Subcutaneous adipose tissue (tissue), 4 donors: ENCODE measurements around the gene ZXDC. TPM values are rescaled to one million over a fixed set of nuclear protein-coding genes. Genes with fewer than 3 reads are reported as not detected.

ENCODE experiments used
- CTCF ChIP-seq: fragments of 450-650 bp; IDR thresholded peaks from one replicate; pipeline ENCODE4 v1.5.1; 2016; ENCODE audit warnings: low read depth, mild to moderate bottlenecking, control low read depth, antibody characterized with exemption, moderate library complexity
- total RNA-seq, 4 donors: library from RNA; depleted of rRNA; stranded (reverse); fragments of >200 nt; gene quantifications; one replicate each; pipeline ENCODE4 v1.1.0, GENCODE V29; 2016

Gene ZXDC
- 10 to 100 TPM; 24.0 to 44.8 (median 26.3) TPM for total RNA-seq

- no peak for TF ChIP-seq CTCF
Observed at GRCh38 chr3:126475413-126476114, at the start of gene ZXDC. Gene ZXDC, minus strand, starts transcription at chr3:126475891. Its CDS starts 26 bp downstream, at chr3:126475865.

DNA sequence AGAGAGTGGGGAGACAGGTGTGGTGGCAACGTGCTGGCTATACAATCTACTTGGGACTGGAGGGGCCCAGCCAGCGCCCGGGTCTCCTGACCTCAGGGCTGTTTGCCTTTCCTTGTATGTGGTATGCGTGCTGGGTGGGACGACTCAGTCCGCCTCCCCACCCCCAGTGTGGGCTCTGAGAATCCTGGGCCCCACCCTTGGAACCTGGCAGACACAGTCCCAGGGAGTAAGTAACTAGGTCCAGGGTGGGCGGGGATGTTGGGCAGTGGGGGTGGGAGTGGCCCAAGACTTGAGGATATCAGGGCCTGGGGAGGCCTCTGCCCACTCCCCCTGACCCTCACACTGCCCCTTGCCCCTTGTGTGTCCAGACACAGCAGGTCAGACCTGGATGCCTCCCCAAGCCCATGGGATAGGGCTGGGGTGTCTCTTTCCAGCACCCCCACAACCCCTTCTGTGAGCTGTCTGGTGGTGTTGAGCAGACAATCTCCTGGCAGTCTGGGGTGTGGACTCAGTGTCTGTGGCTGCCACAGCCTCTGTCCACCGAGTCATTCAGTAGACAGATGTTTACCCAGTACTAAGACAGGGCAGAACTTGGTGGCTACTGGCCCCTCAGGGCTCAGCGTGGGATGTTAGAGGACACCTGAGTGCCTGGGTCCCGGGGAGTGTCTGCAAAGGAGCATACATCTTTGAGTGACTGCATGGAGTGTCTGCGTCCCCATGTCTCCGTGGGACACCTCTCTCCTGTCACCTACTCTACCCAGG is 49.6 kb upstream of the ZXDC start:
- TF ChIP-seq CTCF: no peak

GRCh38 chr3:126524429-126524988 is 48.8 kb upstream of the ZXDC start:
- no peak for TF ChIP-seq CTCF

DNA sequence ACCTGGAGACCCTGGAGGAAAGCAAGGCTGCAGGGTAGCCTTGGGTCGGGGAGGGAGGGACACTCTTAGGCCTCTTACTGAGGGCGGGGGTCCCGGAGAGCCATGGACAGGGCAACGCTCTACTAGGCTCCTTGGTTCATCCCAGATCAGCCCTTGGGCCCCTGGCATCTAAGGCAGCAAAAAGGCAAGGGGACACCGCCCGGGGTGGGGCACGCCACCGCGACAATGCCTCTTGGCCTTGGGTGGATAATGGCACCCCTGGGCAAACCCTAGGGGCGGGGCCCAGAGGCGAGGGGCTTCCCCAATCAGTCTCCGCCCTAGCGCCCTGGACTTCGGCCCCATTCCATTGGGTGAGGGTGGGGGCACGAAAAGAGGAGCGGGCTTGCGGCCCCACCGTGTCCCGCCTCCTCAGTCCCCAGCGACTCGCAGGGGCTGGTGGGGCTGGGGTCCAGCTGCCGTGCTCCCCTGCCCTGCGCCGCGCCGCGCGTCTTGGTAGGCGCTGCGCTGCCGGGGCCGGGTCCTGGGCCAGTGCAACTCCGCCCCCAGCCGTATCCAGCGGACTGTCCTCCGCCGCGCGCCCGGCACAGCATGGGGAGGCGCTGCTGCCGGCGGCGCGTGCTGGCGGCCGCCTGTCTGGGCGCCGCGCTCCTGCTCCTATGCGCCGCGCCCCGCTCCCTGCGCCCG is 48.2 kb upstream of the ZXDC start, which contains the start of gene CHST13:
Gene CHST13 (plus strand): TSS at position 411 of the 684 bp plus-strand sequence. CDS start 178 bp downstream, at position 589.
- TF ChIP-seq CTCF: no peak

GRCh38 chr3:126522363-126522788 is 46.7 kb upstream of the ZXDC start:
- TF ChIP-seq CTCF: no peak

DNA sequence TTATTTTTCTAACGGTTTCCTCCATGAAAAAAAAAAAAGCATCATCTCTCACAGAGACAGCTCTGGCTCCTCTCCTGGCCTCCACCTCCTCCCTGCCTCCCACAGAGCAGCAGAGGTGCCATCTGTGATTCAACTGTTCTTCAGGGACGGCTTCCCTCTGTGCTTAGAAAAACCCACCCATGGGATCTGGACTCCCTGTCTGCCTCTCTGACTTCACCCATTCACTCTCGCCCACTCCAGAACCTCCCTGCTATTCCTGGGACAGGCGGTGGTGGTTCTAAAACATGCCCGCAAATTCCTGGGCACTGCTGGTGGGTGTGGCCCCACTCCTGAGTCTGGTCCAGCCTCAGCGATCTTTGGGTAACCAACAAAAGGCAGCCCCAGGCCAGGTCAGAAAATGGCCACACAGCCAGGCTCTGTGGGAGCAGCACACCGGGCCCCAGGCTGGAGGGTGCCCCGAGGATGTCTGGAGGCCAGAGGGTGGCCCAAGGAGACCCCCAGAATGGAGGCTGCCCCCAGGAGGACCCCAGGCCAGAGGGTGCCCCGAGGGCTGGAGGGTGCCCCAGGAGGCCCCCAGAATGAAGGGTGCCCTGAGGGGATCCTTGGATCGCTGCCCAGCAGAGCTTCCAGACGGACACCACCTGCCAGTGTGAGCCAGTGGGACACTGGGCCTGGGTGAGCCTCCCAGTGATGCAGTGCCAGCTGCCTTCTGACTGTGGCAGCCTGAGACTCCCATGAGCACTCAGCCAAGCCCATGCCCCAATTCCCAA is 45.6 kb upstream of the ZXDC start:
- TF ChIP-seq CTCF: no peak
